ENCODE results near the gene MYL3. TPM values are rescaled to one million over a fixed set of nuclear protein-coding genes. Genes with fewer than 3 reads are reported as not detected.
A peak's percentile ranks its signal among the peaks of the same experiment; 100 is the strongest.

Gene MYL3
- total and polyA plus RNA-seq, 3 donors from 2014 or later, result 1.2 to 14.5 (median 3.0) TPM

DNA sequence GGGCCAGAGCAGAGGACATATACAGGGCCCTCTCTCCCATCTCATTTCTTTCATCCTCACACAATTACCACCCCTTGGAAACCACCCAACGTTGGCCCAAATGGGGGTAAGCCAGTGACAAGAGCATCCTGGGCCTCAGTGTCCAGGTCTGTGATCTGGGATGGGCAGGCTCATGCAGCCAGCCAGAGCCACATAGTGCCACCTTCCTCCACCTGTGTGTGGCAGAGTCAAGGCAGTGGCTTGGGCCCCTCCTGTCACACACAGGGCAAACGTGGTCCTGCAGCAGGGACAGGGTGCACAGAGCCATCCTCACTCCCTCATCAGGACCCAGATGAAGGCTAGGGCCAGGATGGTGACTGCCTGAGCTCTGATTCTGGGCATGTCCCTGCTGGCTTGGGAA lies 2.3 kb upstream of the MYL3 start:
- no peaks in the 10 kb centered on the region for H3K36me3 ChIP-seq (ENCODE audit: low read depth, missing control alignments)
- no peak overlapping the region for H3K27ac ChIP-seq
- intact Hi-C loops (cut with DNase I; ENCODE audit: low total_unique reads), result no loop called here
- H3K4me3 ChIP-seq, result no peak overlapping the region
- H3K27me3 ChIP-seq, result no peaks in the 10 kb centered on the region
- WGBS, 2 donors, result 69 to 87% methylated on average over 2 of the region's 2 CpGs
- peaks cover 33% of the 10 kb centered on the region for H3K4me1 ChIP-seq
- DNase-seq, result no peak
- H3K9me3 ChIP-seq, result no peaks in the 10 kb centered on the region
- TF ChIP-seq, protein P1, sequence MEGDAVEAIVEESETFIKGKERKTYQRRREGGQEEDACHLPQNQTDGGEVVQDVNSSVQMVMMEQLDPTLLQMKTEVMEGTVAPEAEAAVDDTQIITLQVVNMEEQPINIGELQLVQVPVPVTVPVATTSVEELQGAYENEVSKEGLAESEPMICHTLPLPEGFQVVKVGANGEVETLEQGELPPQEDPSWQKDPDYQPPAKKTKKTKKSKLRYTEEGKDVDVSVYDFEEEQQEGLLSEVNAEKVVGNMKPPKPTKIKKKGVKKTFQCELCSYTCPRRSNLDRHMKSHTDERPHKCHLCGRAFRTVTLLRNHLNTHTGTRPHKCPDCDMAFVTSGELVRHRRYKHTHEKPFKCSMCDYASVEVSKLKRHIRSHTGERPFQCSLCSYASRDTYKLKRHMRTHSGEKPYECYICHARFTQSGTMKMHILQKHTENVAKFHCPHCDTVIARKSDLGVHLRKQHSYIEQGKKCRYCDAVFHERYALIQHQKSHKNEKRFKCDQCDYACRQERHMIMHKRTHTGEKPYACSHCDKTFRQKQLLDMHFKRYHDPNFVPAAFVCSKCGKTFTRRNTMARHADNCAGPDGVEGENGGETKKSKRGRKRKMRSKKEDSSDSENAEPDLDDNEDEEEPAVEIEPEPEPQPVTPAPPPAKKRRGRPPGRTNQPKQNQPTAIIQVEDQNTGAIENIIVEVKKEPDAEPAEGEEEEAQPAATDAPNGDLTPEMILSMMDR (IDR thresholded peaks at IDR 0.05), result no peak
- no peak for TF ChIP-seq POLR2A (IDR thresholded peaks at IDR 0.05)

DNA sequence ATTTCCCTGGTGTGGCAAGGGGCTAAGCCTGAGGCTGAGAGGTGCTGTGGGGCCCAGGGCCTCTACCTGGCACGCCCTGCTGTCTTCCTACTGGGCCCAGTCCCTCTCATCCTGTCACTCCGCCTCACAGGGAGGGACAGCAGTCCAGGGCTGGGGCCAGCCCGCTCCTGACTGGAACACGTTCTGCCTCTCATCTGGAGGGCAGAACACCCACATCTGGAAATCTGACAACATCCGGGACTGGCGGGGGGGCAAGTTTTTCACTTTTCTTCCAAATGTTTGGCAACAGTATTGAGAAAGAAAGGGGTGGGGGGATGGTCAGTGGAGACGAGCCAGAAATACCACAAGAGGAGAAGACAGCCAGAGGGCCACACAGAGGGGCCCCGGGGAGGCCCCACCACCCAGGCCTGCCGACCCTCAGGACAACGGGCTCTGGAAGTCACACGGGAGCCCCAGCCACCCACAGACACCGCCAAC lies 1.8 kb upstream of the MYL3 start:
- Histone ChIP-seq H3K9me3 (no peaks in the 10 kb centered on the region), H3K27me3 (no peaks in the 10 kb centered on the region), H3K4me3 (no peak overlapping the region), H3K4me1 (peaks cover 33% of the 10 kb centered on the region), H3K36me3 (ENCODE audit: low read depth, missing control alignments) (no peaks in the 10 kb centered on the region), H3K27ac (no peak overlapping the region)
- intact Hi-C loops (cut with DNase I; ENCODE audit: low total_unique reads), result no loop called here
- DNase-seq, result no peak
- WGBS, 2 donors, result 72 to 80% methylated on average over 9 to 12 of the region's 12 CpGs
- TF ChIP-seq, protein P1 (IDR thresholded peaks at IDR 0.05), result no peak
- TF ChIP-seq POLR2A (IDR thresholded peaks at IDR 0.05), result no peak

DNA sequence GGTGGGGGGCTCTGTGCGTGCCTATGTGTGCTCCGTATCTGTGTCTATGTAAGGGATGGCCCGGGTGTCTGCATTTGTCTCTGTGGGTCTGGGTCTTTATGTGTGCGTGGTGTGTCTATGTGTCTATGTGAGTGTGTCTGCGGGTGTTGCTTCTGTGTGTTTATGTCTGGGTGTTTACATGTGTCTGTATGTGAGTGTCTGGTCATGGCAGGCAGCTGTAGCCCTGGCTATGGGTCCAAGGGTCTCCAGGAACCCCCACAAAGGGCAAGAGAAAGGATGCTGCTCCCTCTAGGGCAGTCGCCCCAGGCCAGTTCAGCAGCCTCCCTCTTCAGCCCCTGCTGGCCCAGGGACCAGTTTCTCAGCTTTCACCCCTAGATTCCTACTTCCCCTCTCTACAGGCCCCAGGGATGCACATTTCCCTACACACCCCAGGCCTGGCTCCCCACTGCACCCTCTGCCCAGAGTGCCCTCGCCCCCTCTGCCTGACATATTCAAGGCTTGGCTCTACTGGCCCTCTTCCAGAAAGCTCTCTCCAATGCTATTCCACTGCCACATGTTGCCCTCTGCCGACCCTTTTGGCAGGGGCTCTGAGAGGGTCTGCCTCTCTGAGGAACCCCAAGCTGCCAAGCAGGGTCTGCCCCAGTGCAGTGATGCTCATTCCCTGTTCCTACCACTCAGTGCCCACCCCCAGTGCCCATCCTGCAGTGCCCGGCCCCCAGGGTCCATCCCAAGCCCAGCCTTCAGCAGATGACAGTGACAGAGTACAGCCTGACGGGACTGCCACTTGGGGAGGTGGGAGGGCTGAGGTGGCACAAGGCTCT lies 1.0 kb upstream of the MYL3 start:
- Histone ChIP-seq H3K9me3 (no peaks in the 10 kb centered on the region), H3K27ac (no peak overlapping the region), H3K36me3 (ENCODE audit: low read depth, missing control alignments) (no peaks in the 10 kb centered on the region), H3K27me3 (no peaks in the 10 kb centered on the region), H3K4me1 (peaks cover 29% of the 10 kb centered on the region), H3K4me3 (no peak overlapping the region)
- TF ChIP-seq POLR2A (IDR thresholded peaks at IDR 0.05), result no peak
- TF ChIP-seq, protein P1 (IDR thresholded peaks at IDR 0.05), result no peak
- intact Hi-C loops (cut with DNase I; ENCODE audit: low total_unique reads), result no loop called here
- 89 to 90% methylated on average over 5 to 10 of the region's 10 CpGs for WGBS, 2 donors
- DNase-seq, result no peak

DNA sequence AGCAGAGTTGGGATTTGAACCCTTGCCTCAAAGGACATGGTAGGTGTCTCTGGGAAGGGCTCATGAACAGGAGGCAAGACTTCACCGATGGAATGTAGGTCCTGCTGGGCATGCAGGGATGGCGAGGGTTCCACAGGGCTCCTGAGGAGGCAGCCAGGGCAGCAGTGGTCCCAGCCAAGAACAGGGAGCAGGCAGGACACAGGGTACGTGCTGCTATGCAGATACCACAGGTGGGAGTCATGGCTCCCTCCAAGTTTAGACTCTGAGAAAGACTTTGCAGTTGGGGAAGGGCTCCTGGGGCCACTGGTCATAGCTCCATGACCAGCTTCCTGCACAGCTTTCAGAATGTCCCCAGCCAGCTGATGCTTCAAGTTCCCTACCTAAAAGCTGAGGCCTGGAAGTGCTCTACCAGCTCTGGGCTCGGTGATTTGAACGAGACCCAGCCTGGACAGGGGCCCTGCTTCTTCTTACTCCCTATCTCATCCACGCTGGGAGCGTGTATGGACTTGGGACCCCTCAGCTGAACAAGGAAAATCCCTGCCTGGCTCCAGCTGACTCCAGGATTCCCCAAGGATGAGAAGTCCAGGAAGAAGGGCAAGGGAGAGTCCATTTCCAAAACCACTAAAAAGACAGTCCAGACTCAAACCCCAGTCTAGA lies 747 bp downstream of the MYL3 start:
- 85 to 90% methylated on average over 4 to 7 of the region's 7 CpGs for WGBS, 2 donors
- DNase-seq, result peak; percentile 9
- TF ChIP-seq POLR2A (IDR thresholded peaks at IDR 0.05), result no peak
- TF ChIP-seq, protein P1 (IDR thresholded peaks at IDR 0.05), result no peak
- Histone ChIP-seq H3K27ac (no peak overlapping the region), H3K4me3 (no peak overlapping the region), H3K9me3 (no peaks in the 10 kb centered on the region), H3K36me3 (ENCODE audit: low read depth, missing control alignments) (no peaks in the 10 kb centered on the region), H3K4me1 (peaks cover 12% of the 10 kb centered on the region), H3K27me3 (no peaks in the 10 kb centered on the region)
- intact Hi-C loops (cut with DNase I; ENCODE audit: low total_unique reads), result no loop called here
